Measurements from ENCODE around the gene RBM8A. TPM values are rescaled to one million over a fixed set of nuclear protein-coding genes. Genes with fewer than 3 reads are reported as not detected.

Gene RBM8A
- total and polyA plus RNA-seq, 9 of the 15 experiments (the other 6 are each of a cell fraction or from before 2014, with no cell fraction given) = 215 to 1,035 (median 291) TPM

DNA sequence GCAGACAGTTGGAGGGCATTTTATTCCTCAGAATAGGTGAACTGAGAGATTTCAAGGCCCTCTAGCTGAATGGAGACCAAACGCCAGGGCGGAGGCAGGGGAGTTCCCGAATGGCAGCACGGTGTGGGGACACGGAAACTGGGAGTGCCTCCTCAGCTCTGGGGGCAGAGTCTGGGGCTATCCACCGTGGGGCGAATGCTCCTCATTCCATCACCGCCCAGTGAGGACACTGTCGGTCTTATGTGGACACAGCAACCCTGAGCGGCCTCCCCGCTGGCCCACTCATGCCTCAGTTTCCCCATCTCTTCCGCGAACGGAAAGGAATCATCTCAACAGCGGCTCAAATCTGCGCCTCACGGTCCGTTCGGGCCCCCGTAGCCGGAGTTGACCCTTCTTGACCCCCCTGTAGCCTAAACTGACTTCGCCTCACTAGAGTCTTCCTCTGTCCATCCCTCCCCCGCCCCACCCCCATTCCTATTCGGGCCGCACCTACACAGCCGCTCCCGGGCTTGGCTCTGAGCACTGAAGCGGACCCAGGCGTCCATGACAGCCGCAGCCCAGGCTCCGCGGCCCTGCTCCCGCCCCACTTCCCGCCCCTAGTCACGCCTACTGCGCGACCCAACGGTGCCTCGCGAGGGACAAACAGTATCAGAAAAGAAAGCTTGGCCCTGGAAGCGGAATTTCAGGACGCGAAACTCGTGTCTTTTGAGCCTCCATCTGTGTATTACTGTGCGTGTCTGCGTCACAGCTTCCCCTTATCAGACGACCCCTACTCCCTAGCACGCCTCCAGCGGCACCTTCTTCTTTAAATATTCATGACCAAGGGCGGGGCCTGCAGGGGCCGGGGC is 8.9 kb downstream of the RBM8A start, which contains the start of gene PEX11B (continued):
- TF ChIP-seq, protein P1, sequence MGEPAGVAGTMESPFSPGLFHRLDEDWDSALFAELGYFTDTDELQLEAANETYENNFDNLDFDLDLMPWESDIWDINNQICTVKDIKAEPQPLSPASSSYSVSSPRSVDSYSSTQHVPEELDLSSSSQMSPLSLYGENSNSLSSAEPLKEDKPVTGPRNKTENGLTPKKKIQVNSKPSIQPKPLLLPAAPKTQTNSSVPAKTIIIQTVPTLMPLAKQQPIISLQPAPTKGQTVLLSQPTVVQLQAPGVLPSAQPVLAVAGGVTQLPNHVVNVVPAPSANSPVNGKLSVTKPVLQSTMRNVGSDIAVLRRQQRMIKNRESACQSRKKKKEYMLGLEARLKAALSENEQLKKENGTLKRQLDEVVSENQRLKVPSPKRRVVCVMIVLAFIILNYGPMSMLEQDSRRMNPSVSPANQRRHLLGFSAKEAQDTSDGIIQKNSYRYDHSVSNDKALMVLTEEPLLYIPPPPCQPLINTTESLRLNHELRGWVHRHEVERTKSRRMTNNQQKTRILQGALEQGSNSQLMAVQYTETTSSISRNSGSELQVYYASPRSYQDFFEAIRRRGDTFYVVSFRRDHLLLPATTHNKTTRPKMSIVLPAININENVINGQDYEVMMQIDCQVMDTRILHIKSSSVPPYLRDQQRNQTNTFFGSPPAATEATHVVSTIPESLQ (CRISPR knock-in tag; IDR thresholded peaks at IDR 0.05) = peak; percentile 78; the same call in 1 of the 2 replicates
- TF ChIP-seq ZFX (CRISPR knock-in tag; IDR thresholded peaks at IDR 0.05) (peak; percentile 59), KLF16 (IDR thresholded peaks at IDR 0.05) (peak; percentile 72), DIDO1 (tag; IDR thresholded peaks at IDR 0.05; ENCODE audit: low read depth) (peak; percentile 18; the same call in 1 of the 2 replicates), STAT5B (CRISPR knock-in tag; IDR thresholded peaks at IDR 0.05) (no peak), NR2C1 (IDR thresholded peaks at IDR 0.05) (peak; percentile 49), NR2C1 (tag; IDR thresholded peaks at IDR 0.05) (no peak), CHD1 (IDR thresholded peaks at IDR 0.05; ENCODE audit: low read length) (peak; percentile 76), CXXC5 (CRISPR knock-in tag; IDR thresholded peaks at IDR 0.05) (peak; percentile 78), RBFOX2 (IDR thresholded peaks at IDR 0.05; ENCODE audit: low read depth, low read length) (peak; percentile 75), CBFA2T3 (IDR thresholded peaks at IDR 0.05) (no peak; the same call in 1 of the 2 replicates), ZBTB7A (IDR thresholded peaks at IDR 0.05; ENCODE audit: borderline replicate concordance, control insufficient read depth, low read depth, low read length) (peak; percentile 9; the same call in 1 of the 2 replicates), ZFP91 (CRISPR knock-in tag; IDR thresholded peaks at IDR 0.05) (peak; percentile 98), MTA1 (IDR thresholded peaks at IDR 0.05; ENCODE audit: borderline replicate concordance) (0 out of 2 replicates have a peak, but pooled peaks have one; percentile 18)
- TF ChIP-seq, protein P2, sequence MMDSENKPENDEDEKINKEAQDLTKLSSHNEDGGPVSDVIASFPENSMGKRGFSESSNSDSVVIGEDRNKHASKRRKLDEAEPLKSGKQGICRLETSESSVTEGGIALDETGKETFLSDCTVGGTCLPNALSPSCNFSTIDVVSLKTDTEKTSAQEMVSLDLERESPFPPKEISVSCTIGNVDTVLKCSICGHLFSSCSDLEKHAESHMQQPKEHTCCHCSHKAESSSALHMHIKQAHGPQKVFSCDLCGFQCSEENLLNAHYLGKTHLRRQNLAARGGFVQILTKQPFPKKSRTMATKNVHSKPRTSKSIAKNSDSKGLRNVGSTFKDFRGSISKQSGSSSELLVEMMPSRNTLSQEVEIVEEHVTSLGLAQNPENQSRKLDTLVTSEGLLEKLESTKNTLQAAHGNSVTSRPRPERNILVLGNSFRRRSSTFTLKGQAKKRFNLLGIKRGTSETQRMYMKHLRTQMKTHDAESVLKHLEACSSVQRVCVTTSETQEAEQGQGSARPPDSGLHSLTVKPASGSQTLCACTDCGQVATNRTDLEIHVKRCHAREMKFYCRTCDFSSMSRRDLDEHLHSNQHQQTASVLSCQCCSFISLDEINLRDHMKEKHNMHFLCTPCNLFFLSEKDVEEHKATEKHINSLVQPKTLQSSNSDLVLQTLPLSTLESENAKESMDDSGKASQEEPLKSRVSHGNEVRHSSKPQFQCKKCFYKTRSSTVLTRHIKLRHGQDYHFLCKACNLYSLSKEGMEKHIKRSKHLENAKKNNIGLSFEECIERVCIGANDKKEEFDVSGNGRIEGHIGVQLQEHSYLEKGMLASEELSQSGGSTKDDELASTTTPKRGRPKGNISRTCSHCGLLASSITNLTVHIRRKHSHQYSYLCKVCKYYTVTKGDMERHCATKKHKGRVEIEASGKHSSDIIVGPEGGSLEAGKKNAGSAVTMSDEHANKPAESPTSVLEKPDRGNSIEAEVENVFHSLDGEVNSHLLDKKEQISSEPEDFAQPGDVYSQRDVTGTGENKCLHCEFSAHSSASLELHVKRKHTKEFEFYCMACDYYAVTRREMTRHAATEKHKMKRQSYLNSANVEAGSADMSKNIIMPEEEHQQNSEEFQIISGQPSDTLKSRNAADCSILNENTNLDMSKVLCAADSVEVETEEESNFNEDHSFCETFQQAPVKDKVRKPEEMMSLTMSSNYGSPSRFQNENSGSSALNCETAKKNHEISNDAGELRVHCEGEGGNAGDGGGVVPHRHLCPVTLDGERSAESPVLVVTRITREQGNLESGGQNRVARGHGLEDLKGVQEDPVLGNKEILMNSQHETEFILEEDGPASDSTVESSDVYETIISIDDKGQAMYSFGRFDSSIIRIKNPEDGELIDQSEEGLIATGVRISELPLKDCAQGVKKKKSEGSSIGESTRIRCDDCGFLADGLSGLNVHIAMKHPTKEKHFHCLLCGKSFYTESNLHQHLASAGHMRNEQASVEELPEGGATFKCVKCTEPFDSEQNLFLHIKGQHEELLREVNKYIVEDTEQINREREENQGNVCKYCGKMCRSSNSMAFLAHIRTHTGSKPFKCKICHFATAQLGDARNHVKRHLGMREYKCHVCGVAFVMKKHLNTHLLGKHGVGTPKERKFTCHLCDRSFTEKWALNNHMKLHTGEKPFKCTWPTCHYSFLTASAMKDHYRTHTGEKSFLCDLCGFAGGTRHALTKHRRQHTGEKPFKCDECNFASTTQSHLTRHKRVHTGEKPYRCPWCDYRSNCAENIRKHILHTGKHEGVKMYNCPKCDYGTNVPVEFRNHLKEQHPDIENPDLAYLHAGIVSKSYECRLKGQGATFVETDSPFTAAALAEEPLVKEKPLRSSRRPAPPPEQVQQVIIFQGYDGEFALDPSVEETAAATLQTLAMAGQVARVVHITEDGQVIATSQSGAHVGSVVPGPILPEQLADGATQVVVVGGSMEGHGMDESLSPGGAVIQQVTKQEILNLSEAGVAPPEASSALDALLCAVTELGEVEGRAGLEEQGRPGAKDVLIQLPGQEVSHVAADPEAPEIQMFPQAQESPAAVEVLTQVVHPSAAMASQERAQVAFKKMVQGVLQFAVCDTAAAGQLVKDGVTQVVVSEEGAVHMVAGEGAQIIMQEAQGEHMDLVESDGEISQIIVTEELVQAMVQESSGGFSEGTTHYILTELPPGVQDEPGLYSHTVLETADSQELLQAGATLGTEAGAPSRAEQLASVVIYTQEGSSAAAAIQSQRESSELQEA (IDR thresholded peaks at IDR 0.05; ENCODE audit: low read depth) = peak; percentile 96

All from K562 (cell line).